ENCODE measurements around the gene PKMYT1. TPM values are rescaled to one million over a fixed set of nuclear protein-coding genes. Genes with fewer than 3 reads are reported as not detected.

Gene PKMYT1
- total and polyA plus RNA-seq, 2 donors (not counting 1 experiment from before 2014, with no cell fraction given): 1.2 to 2.7 TPM

- H3K36me3 ChIP-seq (ENCODE audit: control insufficient read depth, insufficient read depth, low read length): peaks cover 6% of the 10 kb centered on the region
- H3K4me1 ChIP-seq (ENCODE audit: control insufficient read depth, extremely low read depth, insufficient read depth, low read length): no peaks in the 10 kb centered on the region
- no peaks in the 10 kb centered on the region for H3K9me3 ChIP-seq (ENCODE audit: control insufficient read depth, insufficient read depth, low read depth, low read length)
- no peak overlapping the region for H3K9ac ChIP-seq (ENCODE audit: insufficient read depth, low read length)
- H3K4me2 ChIP-seq (ENCODE audit: extremely low read depth, insufficient read depth, low read length): no peak overlapping the region
- peaks cover 15% of the 10 kb centered on the region for H3K27me3 ChIP-seq (ENCODE audit: control insufficient read depth, insufficient read depth, low read length)
- TF ChIP-seq CTCF (conservative IDR thresholded peaks at IDR 0.05 in 1 of 2, IDR thresholded peaks at IDR 0.05 in 1 of 2; ENCODE audit: low read depth in 1 of 2, low read length in 2 of 2) (no peak), EZH2 (IDR thresholded peaks at IDR 0.05; ENCODE audit: low read length, missing control alignments) (no peak)
- no peak for DNase-seq (ENCODE audit: low read depth in 2 of 2)
- no peaks in the 10 kb centered on the region for H3K79me2 ChIP-seq (ENCODE audit: control insufficient read depth, insufficient read depth, low read length)
- no peak overlapping the region for H2AFZ ChIP-seq (ENCODE audit: low read length)
- no peak overlapping the region for H3K27ac ChIP-seq (ENCODE audit: insufficient read depth, low read length)
- H4K20me1 ChIP-seq (ENCODE audit: control insufficient read depth, extremely low read depth, insufficient read depth, low read length): no peaks in the 10 kb centered on the region
- H3K4me3 ChIP-seq (replicated peaks in 1 of 4; ENCODE audit: control extremely low read depth in 1 of 4, insufficient read depth in 1 of 4, low read depth in 3 of 4, low read length in 4 of 4): no peak overlapping the region
These were observed 37.1 kb upstream of the PKMYT1 start for GRCh38 chr16:3017344-3017743.

- H4K20me1 ChIP-seq (ENCODE audit: control insufficient read depth, extremely low read depth, insufficient read depth, low read length): no peaks in the 10 kb centered on the region
- H3K27me3 ChIP-seq (ENCODE audit: control insufficient read depth, insufficient read depth, low read length): peaks cover 24% of the 10 kb centered on the region
- no peaks in the 10 kb centered on the region for H3K4me1 ChIP-seq (ENCODE audit: control insufficient read depth, extremely low read depth, insufficient read depth, low read length)
- no peak overlapping the region for H3K27ac ChIP-seq (ENCODE audit: insufficient read depth, low read length)
- no peaks in the 10 kb centered on the region for H3K9me3 ChIP-seq (ENCODE audit: control insufficient read depth, insufficient read depth, low read depth, low read length)
- no peak overlapping the region for H2AFZ ChIP-seq (ENCODE audit: low read length)
- H3K9ac ChIP-seq (ENCODE audit: insufficient read depth, low read length): no peak overlapping the region
- H3K4me3 ChIP-seq (replicated peaks in 1 of 4; ENCODE audit: control extremely low read depth in 1 of 4, insufficient read depth in 1 of 4, low read depth in 3 of 4, low read length in 4 of 4): no peak overlapping the region
- no peaks in the 10 kb centered on the region for H3K36me3 ChIP-seq (ENCODE audit: control insufficient read depth, insufficient read depth, low read length)
- TF ChIP-seq CTCF (conservative IDR thresholded peaks at IDR 0.05 in 1 of 2, IDR thresholded peaks at IDR 0.05 in 1 of 2; ENCODE audit: low read depth in 1 of 2, low read length in 2 of 2) (no peak), EZH2 (IDR thresholded peaks at IDR 0.05; ENCODE audit: low read length, missing control alignments) (no peak)
- no peak overlapping the region for H3K4me2 ChIP-seq (ENCODE audit: extremely low read depth, insufficient read depth, low read length)
- DNase-seq (ENCODE audit: low read depth in 2 of 2): no peak
- H3K79me2 ChIP-seq (ENCODE audit: control insufficient read depth, insufficient read depth, low read length): no peaks in the 10 kb centered on the region
These were observed 35.7 kb upstream of the PKMYT1 start for GRCh38 chr16:3015865-3016521.

GRCh38 chr16:3014971-3015370, 34.7 kb upstream of the PKMYT1 start:
- Histone ChIP-seq H3K4me3 (replicated peaks in 1 of 4; ENCODE audit: control extremely low read depth in 1 of 4, insufficient read depth in 1 of 4, low read depth in 3 of 4, low read length in 4 of 4) (no peak overlapping the region), H3K9ac (ENCODE audit: insufficient read depth, low read length) (no peak overlapping the region), H3K36me3 (ENCODE audit: control insufficient read depth, insufficient read depth, low read length) (no peaks in the 10 kb centered on the region), H3K4me1 (ENCODE audit: control insufficient read depth, extremely low read depth, insufficient read depth, low read length) (no peaks in the 10 kb centered on the region), H3K79me2 (ENCODE audit: control insufficient read depth, insufficient read depth, low read length) (no peaks in the 10 kb centered on the region), H3K27ac (ENCODE audit: insufficient read depth, low read length) (no peak overlapping the region), H4K20me1 (ENCODE audit: control insufficient read depth, extremely low read depth, insufficient read depth, low read length) (no peaks in the 10 kb centered on the region), H3K4me2 (ENCODE audit: extremely low read depth, insufficient read depth, low read length) (no peak overlapping the region), H3K27me3 (ENCODE audit: control insufficient read depth, insufficient read depth, low read length) (peaks cover 26% of the 10 kb centered on the region), H3K9me3 (ENCODE audit: control insufficient read depth, insufficient read depth, low read depth, low read length) (no peaks in the 10 kb centered on the region), H2AFZ (ENCODE audit: low read length) (no peak overlapping the region)
- TF ChIP-seq CTCF (conservative IDR thresholded peaks at IDR 0.05 in 1 of 2, IDR thresholded peaks at IDR 0.05 in 1 of 2; ENCODE audit: low read depth in 1 of 2, low read length in 2 of 2) (no peak), EZH2 (IDR thresholded peaks at IDR 0.05; ENCODE audit: low read length, missing control alignments) (no peak)
- DNase-seq (ENCODE audit: low read depth in 2 of 2): no peak
